CD4-positive, alpha-beta T cell treated with Interleukin-2 at 100 ng/mL for 4 hours (primary cell): Measurements from ENCODE around the gene RXFP4.
"Not testable (repeated sequence)": the region's sequence is repeated elsewhere in the genome, so short reads cannot be mapped to it uniquely, and the experiment has no call there.

ENCODE experiments used
- DNase-seq: peaks from one replicate; pipeline ENCODE4 v3.0.0-alpha.2; 2020; ENCODE audit warnings: low spot score

Gene RXFP4

GRCh38 chr1:155930725-155931124 lies 10.7 kb upstream of the RXFP4 start:
- DNase-seq: not testable (repeated sequence)

GRCh38 chr1:155931332-155932038 lies 10.0 kb upstream of the RXFP4 start:
- DNase-seq: no peak

GRCh38 chr1:155932081-155932480 lies 9.4 kb upstream of the RXFP4 start:
- no peak for DNase-seq

DNA sequence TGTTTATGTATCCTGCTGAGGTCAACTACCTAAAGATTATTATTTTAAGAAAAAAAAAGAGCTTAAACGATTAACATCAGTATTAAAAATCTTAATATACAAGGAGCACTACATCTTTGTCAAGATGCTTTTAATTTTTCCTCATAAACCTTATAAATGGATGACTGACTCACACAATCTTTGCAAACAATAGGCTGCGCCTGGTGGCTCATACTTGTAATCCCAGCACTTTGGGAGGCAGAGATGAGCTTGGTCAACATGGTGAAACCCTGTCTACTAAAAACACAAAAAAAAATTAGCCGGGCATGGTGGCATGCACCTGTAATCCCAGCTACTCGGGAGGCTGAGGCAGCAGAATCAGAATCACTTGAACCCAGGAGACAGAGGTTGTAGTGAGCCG lies 9.0 kb upstream of the RXFP4 start:
- DNase-seq: no peak

DNA sequence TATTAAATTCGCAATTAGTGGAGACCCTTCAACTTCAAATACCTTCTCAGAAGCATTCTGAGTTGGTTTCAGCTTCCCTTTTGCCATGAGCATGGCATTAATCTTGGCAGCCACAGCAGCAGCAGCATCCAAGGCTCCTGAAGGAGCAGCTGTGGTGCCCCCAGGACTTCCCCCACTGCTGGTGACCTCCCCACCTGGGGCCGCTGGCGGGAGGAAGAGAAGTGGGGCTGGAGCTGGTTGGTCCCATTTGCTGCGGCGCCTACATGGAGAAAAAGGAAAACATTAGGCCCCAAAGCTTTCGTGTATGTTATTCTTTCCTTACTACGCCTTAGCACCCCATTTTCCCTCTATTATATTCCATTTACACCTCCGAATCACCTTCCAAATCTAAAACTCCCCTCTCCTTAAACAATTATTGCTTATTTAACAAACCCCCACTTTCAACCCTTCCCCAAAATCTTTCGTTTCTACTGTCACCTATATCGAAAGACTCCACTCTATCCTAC lies 7.8 kb upstream of the RXFP4 start:
- DNase-seq: no peak

GRCh38 chr1:155934097-155934935 lies 7.1 kb upstream of the RXFP4 start, which contains the start of gene KHDC4:
TSS of gene KHDC4 (minus strand) at chr1:155934413. CDS start at chr1:155934373, 40 bp downstream.
- DNase-seq: peak; percentile 97

DNA sequence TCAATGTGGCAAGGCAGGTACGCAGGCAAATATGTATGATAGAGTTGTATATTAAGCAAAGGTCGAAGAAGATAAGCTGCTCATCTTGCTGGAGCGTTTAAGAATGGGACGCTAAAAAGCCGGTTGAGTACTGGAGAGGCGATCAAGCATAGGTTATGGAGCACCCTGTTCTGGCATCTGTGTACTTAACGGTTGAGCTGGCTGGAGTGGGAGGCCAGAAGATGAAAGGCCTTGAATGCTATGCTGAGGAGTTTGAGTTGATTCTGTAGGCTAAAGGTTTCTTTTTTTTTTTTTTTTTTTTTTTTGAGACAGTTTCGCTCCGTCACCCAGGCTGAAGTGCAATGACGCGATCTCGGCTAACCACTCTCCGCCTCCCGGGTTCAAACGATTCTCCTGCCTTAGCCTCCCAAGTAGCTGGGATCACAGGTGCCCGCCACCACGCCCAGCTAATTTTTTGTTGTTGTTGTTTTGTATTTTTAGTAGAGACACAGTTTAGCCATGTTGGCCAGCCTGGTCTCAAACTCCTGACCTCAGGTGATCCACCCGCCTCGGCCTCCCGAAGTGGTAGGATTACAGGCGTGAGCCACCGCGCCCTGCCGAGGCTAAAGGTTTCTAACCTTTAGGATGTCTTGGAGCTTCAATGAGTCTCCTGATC lies 6.4 kb upstream of the RXFP4 start:
- DNase-seq: no peak

DNA sequence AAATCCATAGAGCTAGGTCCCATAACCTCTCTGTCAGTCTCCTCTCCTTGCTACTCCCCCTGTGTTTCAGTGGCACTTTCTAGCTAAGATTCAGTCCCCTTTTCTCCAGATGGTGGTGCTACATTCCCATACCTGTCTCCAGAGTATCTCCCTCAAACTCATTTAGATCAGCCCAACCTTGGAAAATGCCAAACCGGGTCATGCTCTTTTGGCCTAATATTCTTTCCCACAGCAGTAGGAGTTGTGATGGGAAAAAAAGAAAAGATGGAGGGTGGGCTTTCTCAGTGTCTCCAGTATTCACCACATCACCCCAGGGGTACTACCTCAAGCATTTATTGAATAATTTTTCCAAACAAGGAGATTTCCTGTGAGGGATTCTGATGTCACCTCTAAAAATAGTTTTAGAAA lies 3.2 kb upstream of the RXFP4 start:
- peak; percentile 66 for DNase-seq

- DNase-seq: no peak
Observed at GRCh38 chr1:155940482-155940992, 901 bp upstream of the RXFP4 start.

DNA sequence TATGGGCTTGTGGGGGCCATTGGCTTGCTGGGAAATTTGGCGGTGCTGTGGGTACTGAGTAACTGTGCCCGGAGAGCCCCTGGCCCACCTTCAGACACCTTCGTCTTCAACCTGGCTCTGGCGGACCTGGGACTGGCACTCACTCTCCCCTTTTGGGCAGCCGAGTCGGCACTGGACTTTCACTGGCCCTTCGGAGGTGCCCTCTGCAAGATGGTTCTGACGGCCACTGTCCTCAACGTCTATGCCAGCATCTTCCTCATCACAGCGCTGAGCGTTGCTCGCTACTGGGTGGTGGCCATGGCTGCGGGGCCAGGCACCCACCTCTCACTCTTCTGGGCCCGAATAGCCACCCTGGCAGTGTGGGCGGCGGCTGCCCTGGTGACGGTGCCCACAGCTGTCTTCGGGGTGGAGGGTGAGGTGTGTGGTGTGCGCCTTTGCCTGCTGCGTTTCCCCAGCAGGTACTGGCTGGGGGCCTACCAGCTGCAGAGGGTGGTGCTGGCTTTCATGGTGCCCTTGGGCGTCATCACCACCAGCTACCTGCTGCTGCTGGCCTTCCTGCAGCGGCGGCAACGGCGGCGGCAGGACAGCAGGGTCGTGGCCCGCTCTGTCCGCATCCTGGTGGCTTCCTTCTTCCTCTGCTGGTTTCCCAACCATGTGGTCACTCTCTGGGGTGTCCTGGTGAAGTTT lies 550 bp downstream of the RXFP4 start:
- DNase-seq: no peak

DNA sequence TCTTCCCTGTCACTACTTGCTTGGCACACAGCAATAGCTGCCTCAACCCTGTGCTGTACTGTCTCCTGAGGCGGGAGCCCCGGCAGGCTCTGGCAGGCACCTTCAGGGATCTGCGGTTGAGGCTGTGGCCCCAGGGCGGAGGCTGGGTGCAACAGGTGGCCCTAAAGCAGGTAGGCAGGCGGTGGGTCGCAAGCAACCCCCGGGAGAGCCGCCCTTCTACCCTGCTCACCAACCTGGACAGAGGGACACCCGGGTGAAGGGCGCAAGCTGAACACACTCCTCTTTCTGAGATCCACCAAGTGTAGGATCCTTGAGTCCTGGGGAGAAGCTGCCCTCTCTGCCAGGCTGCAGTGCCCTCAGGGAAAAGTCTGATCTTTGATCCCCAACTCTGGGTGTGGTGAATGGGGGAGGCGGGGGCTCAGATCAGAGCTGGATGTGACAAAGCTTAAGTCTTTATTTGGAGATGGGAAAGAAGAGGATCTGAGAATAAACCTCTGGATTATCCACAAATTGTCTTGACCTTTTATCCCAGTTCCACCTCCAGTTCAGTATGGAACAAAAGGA lies 1.2 kb downstream of the RXFP4 start:
- DNase-seq: no peak

GRCh38 chr1:155944444-155944799 lies 3.0 kb downstream of the RXFP4 start:
- DNase-seq: no peak

DNA sequence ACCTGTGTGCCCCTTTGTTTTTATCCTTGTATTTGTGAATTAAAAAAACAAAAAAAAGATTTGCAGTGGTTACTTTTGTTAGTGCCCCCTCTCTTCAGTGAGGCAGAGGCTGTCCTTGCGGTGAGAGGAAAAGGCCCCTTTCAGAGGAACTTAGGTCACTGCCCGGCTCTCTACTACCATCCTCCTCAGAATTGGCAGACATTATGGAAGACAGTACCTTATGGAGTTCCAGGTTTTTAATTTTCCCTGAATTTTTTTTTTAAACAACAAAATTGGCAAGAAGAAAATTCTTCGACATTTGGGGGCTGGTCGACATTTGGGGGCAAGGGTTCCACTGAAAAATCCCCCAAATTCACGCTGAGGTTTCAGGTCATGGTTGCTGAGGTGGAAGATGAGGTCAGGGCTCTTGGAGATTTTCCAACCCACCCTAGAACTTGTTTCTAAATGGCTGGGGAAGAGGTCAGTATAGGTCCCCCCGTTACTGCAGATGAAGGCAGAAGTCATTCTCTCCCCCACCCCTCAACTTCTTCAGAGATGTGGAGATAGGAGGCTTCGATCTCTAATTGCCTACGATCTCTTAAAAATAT lies 5.3 kb downstream of the RXFP4 start:
- DNase-seq: no peak

- no peak for DNase-seq
Observed at GRCh38 chr1:155947292-155947691, 5.9 kb downstream of the RXFP4 start.

DNA sequence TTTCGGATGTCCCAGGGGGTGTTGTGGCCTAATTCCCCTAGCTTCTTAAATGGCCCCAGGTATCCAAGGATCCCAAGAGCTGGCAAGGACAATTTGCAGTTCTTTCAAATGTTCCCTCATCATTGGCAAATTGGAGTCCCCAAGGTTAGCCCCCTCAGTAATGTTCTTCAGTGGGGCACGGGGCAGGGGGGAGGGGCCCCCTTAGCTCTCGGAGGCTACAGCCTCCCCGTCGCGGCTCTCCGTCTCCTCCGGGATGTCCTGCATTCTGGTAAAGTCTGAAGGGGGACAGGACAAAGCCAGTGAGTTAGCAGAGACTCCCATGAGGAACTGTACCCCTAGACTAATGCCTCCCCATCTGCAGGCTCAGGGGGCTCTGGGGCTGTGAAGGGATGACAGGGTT lies 6.3 kb downstream of the RXFP4 start:
- no peak for DNase-seq

- no peak for DNase-seq
Observed at GRCh38 chr1:155950829-155951228, 9.4 kb downstream of the RXFP4 start.

GRCh38 chr1:155951753-155952504 lies 10.5 kb downstream of the RXFP4 start:
- no peak for DNase-seq

GRCh38 chr1:155952505-155952890 lies 11.1 kb downstream of the RXFP4 start:
- DNase-seq: no peak

GRCh38 chr1:155954645-155955044 lies 13.2 kb downstream of the RXFP4 start:
- no peak for DNase-seq

DNA sequence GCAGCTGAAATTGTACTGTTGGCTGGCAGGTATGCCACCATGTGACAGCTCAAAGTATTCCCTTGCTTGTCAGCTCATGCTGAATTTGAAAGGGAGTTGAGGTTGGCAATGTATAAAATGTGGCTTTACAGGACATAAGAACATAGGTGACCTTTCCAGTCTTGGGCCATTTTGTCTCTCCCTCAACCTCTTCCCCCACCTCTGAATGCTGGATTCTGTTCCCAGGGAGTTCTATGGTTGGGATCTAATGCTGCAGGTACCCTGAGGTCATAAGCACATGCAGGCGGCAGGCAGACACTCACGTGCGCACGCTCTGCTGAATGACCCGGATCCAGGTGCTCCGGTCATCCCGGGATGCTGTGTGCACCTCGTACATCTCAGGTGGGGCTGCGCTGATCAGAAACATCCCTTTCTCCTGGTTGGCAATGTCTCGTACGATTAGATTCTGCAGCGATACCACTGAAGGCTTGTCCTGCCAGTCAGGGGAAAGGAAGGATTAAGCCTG lies 16.0 kb downstream of the RXFP4 start:
- no peak for DNase-seq
